Cardiac fibroblast (primary cell): ENCODE results near the gene COL11A2.
"Not testable (repeated sequence)": the region's sequence is repeated elsewhere in the genome, so short reads cannot be mapped to it uniquely, and the experiment has no call there.

Experiments
- DNase-seq, 2 donors: peaks; one replicate each; pipeline versions ENCODE4 v3.0.0 to v3.0.0-alpha.2; 2010; ENCODE audit warnings: low read depth in 2 of 2
- H3K4me3 ChIP-seq, 2 donors: replicated peaks in 1 of 2; 1 replicate in 1 of 2; 2 replicates in 1 of 2; pipeline ENCODE4 v1.5.1; 2011; ENCODE audit warnings: low read depth in 2 of 2, low read length in 2 of 2, mild to moderate bottlenecking in 2 of 2, moderate library complexity in 1 of 2
- CTCF ChIP-seq: IDR thresholded peaks from one replicate; pipeline ENCODE4 v1.5.1; 2011; ENCODE audit warnings: low read depth, mild to moderate bottlenecking, low read length, inconsistent platforms

COL11A2 gene

GRCh38 chr6:33154349-33154748, 37.9 kb downstream of the COL11A2 start:
- no peak for DNase-seq
- TF ChIP-seq CTCF, result no peak
- no peak overlapping the region for H3K4me3 ChIP-seq

DNA sequence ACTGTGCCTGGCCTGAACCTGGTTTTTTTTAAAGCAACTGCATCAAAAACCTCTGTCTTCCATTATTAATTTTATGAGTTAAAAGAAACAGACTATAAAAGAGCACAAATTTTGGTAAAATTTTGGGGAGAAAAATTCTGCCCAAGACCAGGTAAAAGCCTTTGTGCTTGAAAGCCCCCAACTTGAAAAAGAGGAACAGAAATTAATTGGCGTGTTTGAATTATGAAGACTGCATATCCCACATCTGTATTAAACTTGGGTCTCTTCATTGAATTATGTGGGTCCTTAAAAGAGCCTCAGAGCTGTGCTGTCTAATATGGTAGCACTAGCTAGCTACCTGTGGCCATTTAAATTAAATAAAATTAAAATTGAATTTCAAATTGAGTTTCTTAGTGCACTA, 41.2 kb downstream of the COL11A2 start:
- DNase-seq, result no peak
- H3K4me3 ChIP-seq, result no peak overlapping the region
- TF ChIP-seq CTCF, result no peak

DNA sequence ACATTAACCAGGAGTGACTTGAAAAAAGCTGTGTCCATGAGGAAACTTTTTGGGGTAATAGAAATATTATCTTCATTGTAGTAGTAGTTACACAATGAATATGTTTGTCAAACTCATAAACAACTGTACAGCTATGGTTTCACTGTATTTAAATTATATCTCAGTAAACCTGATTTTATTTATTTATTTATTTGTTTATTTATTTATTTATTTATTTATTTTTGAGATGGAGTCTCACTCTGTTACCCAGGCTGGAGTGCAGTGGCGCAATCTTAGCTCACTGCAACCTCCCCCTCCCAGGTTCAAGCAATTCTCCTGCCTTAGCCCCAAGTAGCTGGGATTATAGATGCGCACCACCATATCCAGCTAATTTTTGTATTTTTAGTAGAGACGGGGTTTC, 41.7 kb downstream of the COL11A2 start:
- DNase-seq, H3K4me3 ChIP-seq: not testable (repeated sequence)

DNA sequence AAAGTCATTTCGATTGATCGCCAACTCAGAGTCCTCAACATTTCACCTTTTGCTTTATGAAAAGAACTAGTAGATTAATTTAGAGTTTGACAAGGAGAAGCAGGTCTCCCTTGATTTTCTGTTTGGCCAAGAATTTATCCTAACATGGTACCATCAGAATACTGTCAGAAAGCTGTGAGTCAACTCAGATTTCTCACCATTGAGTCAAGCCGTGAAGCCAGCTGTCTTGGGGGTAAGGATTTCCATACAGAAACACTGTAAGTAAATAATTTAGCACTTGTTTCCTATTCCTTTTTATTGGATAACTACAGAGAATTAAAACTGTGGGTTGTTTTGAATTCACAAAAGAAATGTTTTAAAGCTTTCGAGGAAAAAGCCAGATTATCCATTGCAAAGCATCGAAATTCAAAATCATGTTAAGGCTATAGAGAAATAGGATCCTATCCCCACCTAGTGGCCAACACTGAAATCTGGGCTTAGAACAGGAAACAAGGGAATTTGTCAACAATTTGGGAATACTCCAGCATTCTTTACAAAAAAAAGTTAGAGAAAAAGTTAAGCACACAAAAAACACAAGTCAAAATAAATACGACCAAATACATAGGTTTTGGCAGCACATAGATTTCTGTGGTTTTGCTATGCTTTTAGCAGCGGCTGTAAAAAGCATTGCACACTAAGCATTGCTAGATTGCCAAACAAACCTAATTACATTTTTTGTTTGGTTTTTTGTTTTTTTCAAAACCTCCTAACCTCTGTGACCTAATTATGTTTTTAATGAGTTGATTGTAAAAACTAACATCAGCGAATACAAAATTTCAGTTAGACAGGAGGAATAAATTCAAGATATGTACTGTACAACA, 44.2 kb downstream of the COL11A2 start:
- H3K4me3 ChIP-seq, result no peak overlapping the region
- peak; percentile 74 to 81 for DNase-seq
- TF ChIP-seq CTCF, result peak; percentile 87

DNA sequence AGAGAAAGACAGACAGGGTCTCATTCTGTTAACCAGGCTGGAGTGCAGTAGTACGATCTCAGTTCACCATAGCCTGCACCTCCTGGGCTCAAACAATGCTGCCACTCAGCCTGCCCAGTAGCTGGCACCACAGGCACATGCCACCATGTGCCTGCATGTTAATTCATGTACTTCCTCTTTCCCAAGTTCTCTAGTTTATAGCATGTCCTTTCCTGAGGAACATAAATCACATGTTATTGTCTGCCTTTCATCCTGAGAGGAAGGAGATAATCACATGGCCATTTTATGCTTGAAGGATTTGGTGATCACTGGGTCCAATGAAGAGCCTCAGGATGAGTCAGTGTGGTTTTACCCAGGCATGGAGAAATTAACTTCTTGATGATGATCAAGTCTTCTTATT, 47.9 kb downstream of the COL11A2 start:
- no peak overlapping the region for H3K4me3 ChIP-seq
- no peak for DNase-seq
- TF ChIP-seq CTCF, result no peak

DNA sequence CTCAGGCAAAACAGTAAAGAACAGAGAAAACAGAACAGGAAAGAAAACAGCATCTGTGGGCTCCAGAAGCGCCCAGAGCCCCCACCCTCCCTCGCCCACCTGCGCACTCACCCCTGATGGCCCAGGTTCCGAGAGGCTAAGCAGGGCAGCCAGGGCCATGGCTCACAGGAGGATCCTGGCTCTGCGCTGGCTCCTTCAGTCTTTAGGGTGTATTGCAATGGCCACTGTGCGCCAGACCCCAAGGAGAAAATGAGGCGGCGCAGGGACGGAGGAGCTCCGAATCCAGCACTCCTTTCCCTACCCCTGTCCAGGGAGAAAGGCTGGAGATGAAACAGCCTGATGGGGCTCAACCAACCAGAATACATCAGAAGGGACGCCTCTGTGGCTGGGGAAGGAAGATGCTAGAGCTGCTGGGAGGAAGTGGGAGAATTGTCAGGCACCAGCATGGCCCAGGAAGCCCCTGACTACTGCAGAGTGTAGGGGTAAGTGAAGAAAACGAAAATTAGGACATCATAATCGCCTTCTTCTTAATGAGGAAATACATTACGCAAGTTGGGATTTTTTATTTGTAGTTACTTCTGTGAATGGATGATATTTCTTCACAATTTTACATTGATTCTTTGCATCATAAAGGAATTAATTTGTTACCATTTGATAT, 49.0 kb downstream of the COL11A2 start:
- H3K4me3 ChIP-seq, result no peak overlapping the region
- DNase-seq, result no peak
- TF ChIP-seq CTCF, result peak; percentile 11

- no peak for TF ChIP-seq CTCF
- DNase-seq, result no peak
- no peak overlapping the region for H3K4me3 ChIP-seq
Measured at GRCh38 chr6:33142501-33143070, 49.7 kb downstream of the COL11A2 start.
